Neural cell (in vitro differentiated cells): ENCODE measurements around the gene ATP8B1. TPM values are rescaled to one million over a fixed set of nuclear protein-coding genes. Genes with fewer than 3 reads are reported as not detected.

Experiments
- H2AFZ ChIP-seq: fragments of 200-600, 300-800 bp; sonication (generic), shearing (Covaris generic); 2 replicates; pipeline ENCODE4 v1.6.0; 2014; ENCODE audit warnings: low read depth, mild to moderate bottlenecking, antibody characterized with exemption, low read length, moderate library complexity
- H3F3A ChIP-seq: fragments of 200-600 bp; shearing (Covaris generic); 2 replicates; pipeline ENCODE4 v1.6.1; 2016; ENCODE audit warnings: mild to moderate bottlenecking, moderate library complexity, mixed read lengths, antibody characterized with exemption, low read length; ENCODE audit not compliant: insufficient read depth, poor library complexity, severe bottlenecking
- H3K27ac ChIP-seq: fragments of 200-600, 300-800 bp; sonication (generic), shearing (Covaris generic); 2 replicates; pipeline ENCODE4 v1.5.1; 2014; ENCODE audit warnings: mild to moderate bottlenecking, low read length, moderate library complexity
- H3K27me3 ChIP-seq: fragments of 300-800, 200-600 bp; sonication (generic), shearing (Covaris generic); 2 replicates; pipeline ENCODE4 v1.6.0; 2014; ENCODE audit warnings: mild to moderate bottlenecking, low read depth, low read length, moderate library complexity; ENCODE audit not compliant: insufficient read depth
- H3K36me3 ChIP-seq: fragments of 300-800, 200-600 bp; sonication (generic), shearing (Covaris generic); 2 replicates; pipeline ENCODE4 v1.5.1; 2014; ENCODE audit warnings: mild to moderate bottlenecking, antibody characterized with exemption, low read length, moderate library complexity; ENCODE audit not compliant: insufficient read depth
- H3K4me2 ChIP-seq: fragments of 300-800, 200-600 bp; sonication (generic), shearing (Covaris generic); 2 replicates; pipeline ENCODE4 v1.6.0; 2014; ENCODE audit warnings: mild to moderate bottlenecking, low read length
- H3K4me3 ChIP-seq: fragments of 300-800, 200-600 bp; sonication (generic), shearing (Covaris generic); 2 replicates; pipeline ENCODE4 v1.5.1; 2014; ENCODE audit warnings: mild to moderate bottlenecking, low read length, moderate library complexity
- H3K79me2 ChIP-seq: fragments of 200-600 bp; shearing (Covaris generic); replicated peaks from 2 replicates; pipeline ENCODE4 v1.6.0; 2014; ENCODE audit warnings: mild to moderate bottlenecking, low read length, moderate library complexity; ENCODE audit not compliant: insufficient read depth
- H3K9ac ChIP-seq: fragments of 300-800, 200-600 bp; sonication (generic), shearing (Covaris generic); 2 replicates; pipeline ENCODE4 v1.6.1; 2016; ENCODE audit warnings: mild to moderate bottlenecking, low read length, mixed read lengths
- H3K9me2 ChIP-seq: fragments of 200-600 bp; shearing (Covaris generic); 2 replicates; pipeline ENCODE4 v1.6.1; 2016; ENCODE audit warnings: mild to moderate bottlenecking, low read length, mixed read lengths; ENCODE audit not compliant: insufficient read depth
- H3K9me3 ChIP-seq: fragments of 200-600, 300-800 bp; sonication (generic), shearing (Covaris generic); 2 replicates; pipeline ENCODE4 v1.6.1; 2016; ENCODE audit warnings: mild to moderate bottlenecking, mixed run types, low read length, moderate library complexity, mixed read lengths
- H4K20me1 ChIP-seq: fragments of 200-600 bp; shearing (Covaris generic); 2 replicates; pipeline ENCODE4 v1.6.1; 2016; ENCODE audit warnings: mild to moderate bottlenecking, mixed run types; ENCODE audit not compliant: insufficient read depth
- EP300 ChIP-seq: fragments of 450-650 bp; conservative IDR thresholded peaks from 2 replicates; pipeline ENCODE4 v1.6.1; 2014; ENCODE audit warnings: antibody characterized with exemption, mild to moderate bottlenecking, moderate library complexity; ENCODE audit not compliant: poor library complexity, severe bottlenecking
- EZH2 ChIP-seq: fragments of 200-600, 300-800 bp; shearing (Covaris generic), sonication (generic); IDR thresholded peaks from 2 replicates; pipeline ENCODE4 v1.6.1; 2014; ENCODE audit warnings: antibody characterized with exemption, low read length, borderline replicate concordance, mild to moderate bottlenecking; ENCODE audit not compliant: insufficient read depth, poor library complexity, severe bottlenecking
- MXI1 ChIP-seq: fragments of 450-650 bp; conservative IDR thresholded peaks from 2 replicates; pipeline ENCODE4 v1.6.1; 2014; ENCODE audit warnings: antibody characterized with exemption, mild to moderate bottlenecking; ENCODE audit not compliant: poor library complexity, severe bottlenecking
- POLR2AphosphoS5 ChIP-seq: IDR thresholded peaks from 2 replicates; pipeline ENCODE4 v1.6.1; 2012
- RAD21 ChIP-seq: fragments of 450-650 bp; conservative IDR thresholded peaks from 2 replicates; pipeline ENCODE4 v1.6.1; 2014; ENCODE audit warnings: antibody characterized with exemption, mild to moderate bottlenecking, moderate library complexity
- SMC3 ChIP-seq: fragments of 450-650 bp; conservative IDR thresholded peaks from 2 replicates; pipeline ENCODE4 v1.6.1; 2014; ENCODE audit warnings: antibody characterized with exemption, mild to moderate bottlenecking, moderate library complexity; ENCODE audit not compliant: poor library complexity
- TAF1 ChIP-seq: IDR thresholded peaks from 2 replicates; pipeline ENCODE4 v1.6.1; 2012; ENCODE audit warnings: low read depth
- polyA plus RNA-seq: library from polyadenylated mRNA; depleted of rRNA; stranded (reverse); fragments of >200 nt; gene quantifications from 2 replicates; pipeline ENCODE4 v1.2.3, GENCODE V29; 2014
- TF ChIP-seq, protein P1 (sequence below): IDR thresholded peaks from 2 replicates; pipeline ENCODE4 v1.6.1; 2012; ENCODE audit warnings: borderline replicate concordance
- TF ChIP-seq, protein P2 (sequence below): fragments of 450-650 bp; IDR thresholded peaks from 2 replicates; pipeline ENCODE4 v1.5.1; 2014; ENCODE audit warnings: antibody characterized with exemption, mild to moderate bottlenecking, moderate library complexity; ENCODE audit not compliant: poor library complexity, severe bottlenecking

The ATP8B1 gene
- polyA plus RNA-seq, 1 donor from 2014 or later = not detected

DNA sequence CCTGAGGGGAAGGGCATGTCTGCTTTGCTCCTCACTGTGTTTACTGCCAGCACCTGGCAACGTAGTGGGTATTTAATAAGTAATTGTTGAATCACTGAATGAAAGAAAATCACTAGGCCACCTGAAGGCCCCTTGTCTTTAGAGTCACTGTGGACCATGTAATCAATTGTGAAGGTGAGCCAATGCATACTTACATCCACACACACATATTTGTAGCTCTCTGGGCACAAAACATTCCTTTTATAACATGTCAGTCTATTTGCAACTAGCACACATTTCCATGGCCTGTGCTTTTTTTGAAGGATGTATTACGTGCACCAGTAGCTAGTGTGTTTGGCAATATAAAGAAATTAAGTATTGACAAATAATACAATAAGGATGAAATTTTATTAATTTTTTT is 11.2 kb downstream of the ATP8B1 start:
- Histone ChIP-seq H3K9me3 (no peaks in the 10 kb centered on the region), H3K27me3 (no peaks in the 10 kb centered on the region), H3K27ac (no peak overlapping the region), H3F3A (no peaks in the 10 kb centered on the region), H3K4me2 (no peak overlapping the region), H4K20me1 (no peaks in the 10 kb centered on the region), H2AFZ (no peak overlapping the region), H3K9me2 (no peaks in the 10 kb centered on the region), H3K79me2 (no peaks in the 10 kb centered on the region), H3K36me3 (no peaks in the 10 kb centered on the region), H3K9ac (no peak overlapping the region), H3K4me3 (no peak overlapping the region)
- TF ChIP-seq TAF1 (no peak), EZH2 (no peak), MXI1 (no peak), EP300 (no peak), SMC3 (no peak), POLR2AphosphoS5 (no peak), RAD21 (no peak)
- TF ChIP-seq, protein P1, sequence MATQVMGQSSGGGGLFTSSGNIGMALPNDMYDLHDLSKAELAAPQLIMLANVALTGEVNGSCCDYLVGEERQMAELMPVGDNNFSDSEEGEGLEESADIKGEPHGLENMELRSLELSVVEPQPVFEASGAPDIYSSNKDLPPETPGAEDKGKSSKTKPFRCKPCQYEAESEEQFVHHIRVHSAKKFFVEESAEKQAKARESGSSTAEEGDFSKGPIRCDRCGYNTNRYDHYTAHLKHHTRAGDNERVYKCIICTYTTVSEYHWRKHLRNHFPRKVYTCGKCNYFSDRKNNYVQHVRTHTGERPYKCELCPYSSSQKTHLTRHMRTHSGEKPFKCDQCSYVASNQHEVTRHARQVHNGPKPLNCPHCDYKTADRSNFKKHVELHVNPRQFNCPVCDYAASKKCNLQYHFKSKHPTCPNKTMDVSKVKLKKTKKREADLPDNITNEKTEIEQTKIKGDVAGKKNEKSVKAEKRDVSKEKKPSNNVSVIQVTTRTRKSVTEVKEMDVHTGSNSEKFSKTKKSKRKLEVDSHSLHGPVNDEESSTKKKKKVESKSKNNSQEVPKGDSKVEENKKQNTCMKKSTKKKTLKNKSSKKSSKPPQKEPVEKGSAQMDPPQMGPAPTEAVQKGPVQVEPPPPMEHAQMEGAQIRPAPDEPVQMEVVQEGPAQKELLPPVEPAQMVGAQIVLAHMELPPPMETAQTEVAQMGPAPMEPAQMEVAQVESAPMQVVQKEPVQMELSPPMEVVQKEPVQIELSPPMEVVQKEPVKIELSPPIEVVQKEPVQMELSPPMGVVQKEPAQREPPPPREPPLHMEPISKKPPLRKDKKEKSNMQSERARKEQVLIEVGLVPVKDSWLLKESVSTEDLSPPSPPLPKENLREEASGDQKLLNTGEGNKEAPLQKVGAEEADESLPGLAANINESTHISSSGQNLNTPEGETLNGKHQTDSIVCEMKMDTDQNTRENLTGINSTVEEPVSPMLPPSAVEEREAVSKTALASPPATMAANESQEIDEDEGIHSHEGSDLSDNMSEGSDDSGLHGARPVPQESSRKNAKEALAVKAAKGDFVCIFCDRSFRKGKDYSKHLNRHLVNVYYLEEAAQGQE = no peak
- TF ChIP-seq, protein P2, sequence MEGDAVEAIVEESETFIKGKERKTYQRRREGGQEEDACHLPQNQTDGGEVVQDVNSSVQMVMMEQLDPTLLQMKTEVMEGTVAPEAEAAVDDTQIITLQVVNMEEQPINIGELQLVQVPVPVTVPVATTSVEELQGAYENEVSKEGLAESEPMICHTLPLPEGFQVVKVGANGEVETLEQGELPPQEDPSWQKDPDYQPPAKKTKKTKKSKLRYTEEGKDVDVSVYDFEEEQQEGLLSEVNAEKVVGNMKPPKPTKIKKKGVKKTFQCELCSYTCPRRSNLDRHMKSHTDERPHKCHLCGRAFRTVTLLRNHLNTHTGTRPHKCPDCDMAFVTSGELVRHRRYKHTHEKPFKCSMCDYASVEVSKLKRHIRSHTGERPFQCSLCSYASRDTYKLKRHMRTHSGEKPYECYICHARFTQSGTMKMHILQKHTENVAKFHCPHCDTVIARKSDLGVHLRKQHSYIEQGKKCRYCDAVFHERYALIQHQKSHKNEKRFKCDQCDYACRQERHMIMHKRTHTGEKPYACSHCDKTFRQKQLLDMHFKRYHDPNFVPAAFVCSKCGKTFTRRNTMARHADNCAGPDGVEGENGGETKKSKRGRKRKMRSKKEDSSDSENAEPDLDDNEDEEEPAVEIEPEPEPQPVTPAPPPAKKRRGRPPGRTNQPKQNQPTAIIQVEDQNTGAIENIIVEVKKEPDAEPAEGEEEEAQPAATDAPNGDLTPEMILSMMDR = no peak

- no peak overlapping the region for H3K9ac ChIP-seq
- no peak overlapping the region for H3K27ac ChIP-seq
- H3K4me3 ChIP-seq = no peak overlapping the region
- H2AFZ ChIP-seq = no peak overlapping the region
- TF ChIP-seq EP300 (no peak), RAD21 (no peak), POLR2AphosphoS5 (no peak), EZH2 (no peak), SMC3 (no peak), TAF1 (no peak), MXI1 (no peak)
- TF ChIP-seq, protein P2 = no peak
- TF ChIP-seq, protein P1 = no peak
- no peaks in the 10 kb centered on the region for H3K9me2 ChIP-seq
- H3K79me2 ChIP-seq = no peaks in the 10 kb centered on the region
- no peaks in the 10 kb centered on the region for H4K20me1 ChIP-seq
- no peak overlapping the region for H3K4me2 ChIP-seq
- no peaks in the 10 kb centered on the region for H3K27me3 ChIP-seq
- no peaks in the 10 kb centered on the region for H3K36me3 ChIP-seq
- no peaks in the 10 kb centered on the region for H3F3A ChIP-seq
- H3K9me3 ChIP-seq = no peaks in the 10 kb centered on the region
These were observed 11.9 kb downstream of the ATP8B1 start for GRCh38 chr18:57791192-57791591.
